RWPE1 (cell line): ENCODE data around the gene DMBX1.

Source experiments
- CTCF ChIA-PET: fragments of 350-600 bp; sonication (Branson Sonifier 250); formaldehyde crosslinking; extraction: SDS; loops from one replicate; lab custom pipeline; 2021; lab: Yijun Ruan, JAX
- POLR2A ChIA-PET: fragments of 400-600 bp; formaldehyde crosslinking; extraction: SDS; loops from one replicate; lab custom pipeline; 2020; ENCODE audit warnings: antibody characterized with exemption; ENCODE audit not compliant: low non-redundant PET; lab: Yijun Ruan, JAX
- DNase-seq: peaks from one replicate; pipeline ENCODE4 v3.0.0; 2012; ENCODE audit warnings: low spot score
- H3K27ac ChIP-seq: fragments of 450-650 bp; 2 replicates; pipeline ENCODE4 v1.5.1; 2017
- CTCF ChIP-seq: fragments of 450-650 bp; conservative IDR thresholded peaks from 2 replicates; pipeline ENCODE4 v1.5.1; 2017; ENCODE audit warnings: low read depth, mild to moderate bottlenecking

Gene DMBX1

GRCh38 chr1:46479744-46480350, 9.8 kb upstream of the DMBX1 start:
- DNase-seq: no peak
- TF ChIP-seq CTCF: no peak
- POLR2A ChIA-PET: no interaction called here
- CTCF ChIA-PET: interaction anchor here (0.6 to 0.9 kb wide), 3 partner anchors 8 to 49 kb away, joined by 3 to 13 read pairs (median 3); no protein-coding TSS in a partner anchor
- H3K27ac ChIP-seq: no peak overlapping the region

GRCh38 chr1:46480959-46481646, 8.5 kb upstream of the DMBX1 start:
- ChIA-PET POLR2A (no interaction called here), CTCF (interaction anchor here (0.6 to 1.4 kb wide), 3 partner anchors 46 to 243 kb away, joined by 3 to 4 read pairs (median 4); no protein-coding TSS in a partner anchor)
- no peak overlapping the region for H3K27ac ChIP-seq
- TF ChIP-seq CTCF: no peak
- no peak for DNase-seq

GRCh38 chr1:46481961-46482360, 7.7 kb upstream of the DMBX1 start:
- POLR2A ChIA-PET: no interaction called here
- no peak for DNase-seq
- H3K27ac ChIP-seq: no peak overlapping the region
- CTCF ChIA-PET: interaction anchor here (0.6 to 1.4 kb wide), 5 partner anchors 35 to 242 kb away, joined by 3 to 4 read pairs (median 3); no protein-coding TSS in a partner anchor
- TF ChIP-seq CTCF: no peak

- no peak for DNase-seq
- ChIA-PET CTCF (interaction anchor here (0.7 kb wide), 1 partner anchor 46 kb away, joined by 3 read pairs; no protein-coding TSS in a partner anchor), POLR2A (no interaction called here)
- TF ChIP-seq CTCF: no peak
- H3K27ac ChIP-seq: no peak overlapping the region
Measured at GRCh38 chr1:46483589-46483988, 6.0 kb upstream of the DMBX1 start.

- ChIA-PET CTCF (interaction anchor here (0.6 kb wide), 1 partner anchor 38 kb away, joined by 3 read pairs; no protein-coding TSS in a partner anchor), POLR2A (no interaction called here)
- TF ChIP-seq CTCF: no peak
- no peak overlapping the region for H3K27ac ChIP-seq
- DNase-seq: no peak
Measured at GRCh38 chr1:46484783-46485490, 4.7 kb upstream of the DMBX1 start.
